Retinal pigment epithelial cell (primary cell): ENCODE results near the gene DCTN4.
"Not testable (repeated sequence)": the region's sequence is repeated elsewhere in the genome, so short reads cannot be mapped to it uniquely, and the experiment has no call there.

ENCODE experiments used
- DNase-seq: peaks from one replicate; pipeline ENCODE4 v3.0.0-alpha.2; 2010; ENCODE audit warnings: low read depth
- H3K4me3 ChIP-seq: 2 replicates; pipeline ENCODE4 v1.5.1; 2011; ENCODE audit warnings: mild to moderate bottlenecking, low read length, control low read depth, moderate library complexity
- CTCF ChIP-seq: conservative IDR thresholded peaks from 2 replicates; pipeline ENCODE4 v1.5.1; 2011; ENCODE audit warnings: low read depth, low read length, control low read depth, inconsistent platforms

The DCTN4 gene

GRCh38 chr5:150753863-150754262 lies 5.0 kb downstream of the DCTN4 start:
- H3K4me3 ChIP-seq, result no peak overlapping the region
- DNase-seq, result no peak
- no peak for TF ChIP-seq CTCF

- no peak for TF ChIP-seq CTCF
- no peak for DNase-seq
Measured at GRCh38 chr5:150753463-150753862, 5.4 kb downstream of the DCTN4 start.

GRCh38 chr5:150751096-150751891 lies 7.5 kb downstream of the DCTN4 start:
- no peak for DNase-seq
- no peak overlapping the region for H3K4me3 ChIP-seq
- no peak for TF ChIP-seq CTCF

More at GRCh38 chr5:150753463-150753862, 5.4 kb downstream of the DCTN4 start:
- H3K4me3 ChIP-seq, result no peak overlapping the region

DNA sequence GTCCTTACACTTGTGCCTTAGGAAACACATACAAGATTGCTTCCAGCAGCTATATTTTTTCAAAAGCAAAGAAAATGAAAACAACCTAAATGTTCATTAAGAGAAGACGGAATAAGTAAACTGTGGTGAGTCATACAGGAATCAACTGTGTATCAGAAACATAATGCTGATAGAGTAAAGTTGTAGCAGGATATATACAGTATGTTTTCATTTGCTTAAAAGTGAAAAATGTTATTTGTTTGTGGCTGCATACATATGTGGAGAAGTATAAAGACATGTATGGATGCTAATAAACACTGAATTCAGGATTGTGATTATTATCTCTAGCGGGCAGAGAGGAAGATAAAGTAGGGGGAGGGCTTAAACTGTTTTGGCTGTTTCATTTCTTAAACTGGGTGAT lies 8.3 kb downstream of the DCTN4 start:
- no peak overlapping the region for H3K4me3 ChIP-seq
- no peak for DNase-seq
- TF ChIP-seq CTCF, result no peak

DNA sequence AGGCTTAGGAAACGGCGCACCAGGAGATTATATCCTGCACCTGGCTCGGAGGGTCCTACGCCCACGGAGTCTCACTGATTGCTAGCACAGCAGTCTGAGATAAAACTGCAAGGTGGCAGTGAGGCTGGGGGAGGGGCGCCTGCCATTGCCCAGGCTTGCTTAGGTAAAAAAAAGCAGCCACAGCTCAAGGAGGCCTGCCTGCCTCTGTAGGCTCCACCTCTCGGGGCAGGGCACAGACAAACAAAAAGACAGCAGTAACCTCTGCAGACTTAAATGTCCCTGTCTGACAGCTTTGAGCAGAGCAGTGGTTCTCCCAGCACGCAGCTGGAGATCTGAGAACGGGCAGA lies 15.7 kb downstream of the DCTN4 start:
- H3K4me3 ChIP-seq, DNase-seq: not testable (repeated sequence)

DNA sequence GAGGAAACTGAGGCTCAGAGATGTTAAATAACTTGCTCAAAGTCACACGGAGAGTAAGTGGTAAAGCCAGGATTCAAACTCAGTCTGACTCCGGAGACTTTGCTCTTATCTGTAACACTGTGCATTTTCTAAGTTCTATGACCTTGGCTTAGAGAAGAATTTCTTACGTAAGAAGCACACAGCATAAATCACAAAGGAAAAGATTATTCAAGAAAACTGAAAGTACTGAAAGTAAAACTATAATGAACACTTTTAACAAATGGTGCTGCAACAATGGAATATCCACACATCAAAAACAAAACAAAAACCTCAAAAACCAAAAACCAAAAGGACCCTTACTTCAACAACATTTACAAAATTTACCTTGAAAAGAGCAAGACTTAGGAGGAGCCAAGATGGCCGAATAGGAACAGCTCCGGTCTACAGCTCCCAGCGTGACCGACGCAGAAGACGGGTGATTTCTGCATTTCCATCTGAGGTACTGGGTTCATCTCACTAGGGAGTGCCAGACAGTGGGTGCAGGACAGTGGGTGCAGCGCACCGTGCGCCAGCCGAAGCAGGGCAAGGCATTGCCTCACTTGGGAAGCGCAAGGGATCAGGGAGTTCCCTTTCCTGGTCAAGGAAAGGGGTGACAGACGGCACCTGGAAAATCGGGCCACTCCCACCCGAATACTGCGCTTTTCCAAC lies 16.2 kb downstream of the DCTN4 start:
- not testable (repeated sequence) for DNase-seq, H3K4me3 ChIP-seq

- TF ChIP-seq CTCF, result no peak
- H3K4me3 ChIP-seq, result no peak overlapping the region
- DNase-seq, result no peak
Measured at GRCh38 chr5:150740992-150741391, 17.8 kb downstream of the DCTN4 start.

GRCh38 chr5:150738862-150739261 lies 20.0 kb downstream of the DCTN4 start:
- TF ChIP-seq CTCF, result no peak
- no peak for DNase-seq
- no peak overlapping the region for H3K4me3 ChIP-seq
